HG02870 (cell line): ENCODE results near the gene RBM15.

Experiments used
- ATAC-seq: cut with Tn5 transposase; IDR thresholded peaks from one replicate; pipeline ENCODE4 v1.9.1; 2021; ENCODE audit warnings: mild to moderate bottlenecking, moderate library complexity; ENCODE audit not compliant: unreplicated experiment

The RBM15 gene

DNA sequence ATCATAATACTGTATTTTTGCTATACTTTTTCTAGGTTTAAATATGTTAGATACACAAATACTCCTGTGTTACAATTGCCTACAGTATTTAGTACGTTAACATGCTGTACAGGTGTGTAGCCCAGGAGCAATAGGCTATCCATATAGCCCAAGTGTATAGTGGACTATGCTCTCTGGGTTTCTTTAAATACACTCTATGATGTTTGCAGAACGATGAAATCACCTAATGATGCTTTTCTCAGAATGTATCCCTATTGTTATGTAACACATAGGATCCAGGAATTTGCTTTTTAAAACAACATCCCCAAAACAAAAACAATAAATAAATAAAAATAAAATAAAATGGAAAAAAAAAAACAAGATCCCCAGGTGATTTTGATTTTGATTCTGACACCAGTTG lies 18.1 kb upstream of the RBM15 start:
- no peak for ATAC-seq

DNA sequence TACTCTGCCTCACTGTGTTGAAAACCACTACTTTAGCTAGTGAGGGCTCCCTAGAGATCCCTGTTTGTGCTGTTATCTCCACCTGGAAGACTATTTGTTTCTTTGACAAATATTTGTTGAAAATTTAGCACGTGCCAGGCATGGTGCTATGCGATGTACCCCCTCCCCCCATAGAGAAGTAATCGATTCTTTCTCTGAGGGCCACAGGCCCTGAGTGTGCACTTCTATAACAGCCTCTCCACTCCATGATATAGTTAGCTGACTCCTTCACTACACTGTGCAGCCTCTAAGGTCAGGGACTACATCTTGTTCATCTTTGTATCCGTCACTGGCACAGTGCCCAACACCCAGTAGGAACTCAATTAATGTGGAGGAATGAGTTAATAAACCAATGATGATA lies 17.3 kb upstream of the RBM15 start:
- no peak for ATAC-seq

DNA sequence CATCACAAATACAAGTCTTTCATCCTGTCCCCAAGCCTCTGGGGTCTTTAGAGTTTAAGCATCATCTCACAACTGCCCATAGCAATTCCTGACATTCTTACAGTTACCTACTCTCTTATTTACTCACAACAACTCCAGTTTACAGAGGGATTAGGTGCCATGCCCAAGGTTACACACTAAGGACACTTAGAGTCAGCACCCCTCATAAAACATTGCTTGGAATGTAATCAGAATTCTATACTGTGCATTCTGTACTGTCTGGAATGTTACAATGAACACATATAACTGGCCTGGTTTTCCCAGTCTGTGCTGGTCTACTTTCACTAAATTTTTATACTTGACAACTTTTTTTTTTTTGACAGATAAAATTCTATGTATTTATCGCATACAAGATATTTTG lies 14.5 kb upstream of the RBM15 start:
- no peak for ATAC-seq

DNA sequence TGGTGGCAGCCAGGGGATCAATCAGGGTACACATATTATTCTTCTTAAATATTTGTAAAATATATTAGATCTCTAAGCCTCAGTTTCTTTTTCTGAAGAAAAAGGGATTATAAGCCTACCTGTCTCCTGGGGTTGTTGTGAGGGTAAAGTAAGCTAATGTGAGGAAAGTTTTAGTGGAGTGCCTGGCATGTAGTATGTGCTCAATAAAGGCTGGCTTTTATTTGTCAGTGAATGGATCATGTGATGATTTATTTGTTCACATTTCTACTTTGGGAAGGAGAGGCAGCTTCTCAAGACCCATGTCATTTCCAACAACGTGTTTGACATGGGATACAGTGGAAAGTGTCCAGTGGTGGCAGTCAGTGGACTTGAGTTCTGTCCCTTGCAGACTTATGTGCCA lies 12.4 kb upstream of the RBM15 start:
- no peak for ATAC-seq

DNA sequence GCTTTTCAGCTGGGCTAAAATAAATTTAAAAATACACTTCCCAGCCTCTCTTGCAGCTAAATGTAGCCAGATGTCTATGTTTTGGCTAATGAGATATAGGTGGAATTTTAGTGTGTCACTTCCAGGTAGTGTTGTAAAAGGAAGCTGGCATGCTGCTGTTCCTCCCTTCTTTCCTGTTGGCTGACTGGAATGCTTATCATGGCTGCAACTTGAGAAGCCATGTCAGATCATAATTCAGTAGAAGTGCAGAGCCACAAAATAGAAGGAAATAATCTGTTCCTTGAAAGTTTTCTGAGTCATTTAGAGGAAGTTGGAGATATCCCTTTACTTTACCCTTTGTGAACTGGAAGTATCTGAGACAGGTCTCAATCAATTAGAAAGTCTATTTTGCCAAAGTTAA lies 10.9 kb upstream of the RBM15 start:
- no peak for ATAC-seq

DNA sequence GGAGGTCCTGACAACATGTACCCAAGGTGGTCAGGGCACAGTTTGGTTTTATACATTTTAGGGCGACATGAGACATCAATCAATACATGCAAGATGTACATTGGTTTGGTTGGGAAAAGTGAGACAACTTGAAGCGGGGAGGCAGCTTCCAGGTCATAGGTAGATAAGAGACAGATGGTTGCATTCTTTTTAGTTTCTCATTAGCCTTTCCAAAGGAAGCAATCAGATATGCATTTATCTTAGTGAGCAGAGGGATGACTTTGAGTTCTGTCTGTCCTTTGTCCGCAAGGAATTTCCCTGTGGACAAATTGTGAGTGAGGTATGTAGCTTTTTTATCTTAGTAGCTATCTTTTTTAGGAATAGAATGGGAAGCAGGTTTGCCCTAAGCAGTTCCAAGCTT lies 10.5 kb upstream of the RBM15 start:
- ATAC-seq, result no peak

DNA sequence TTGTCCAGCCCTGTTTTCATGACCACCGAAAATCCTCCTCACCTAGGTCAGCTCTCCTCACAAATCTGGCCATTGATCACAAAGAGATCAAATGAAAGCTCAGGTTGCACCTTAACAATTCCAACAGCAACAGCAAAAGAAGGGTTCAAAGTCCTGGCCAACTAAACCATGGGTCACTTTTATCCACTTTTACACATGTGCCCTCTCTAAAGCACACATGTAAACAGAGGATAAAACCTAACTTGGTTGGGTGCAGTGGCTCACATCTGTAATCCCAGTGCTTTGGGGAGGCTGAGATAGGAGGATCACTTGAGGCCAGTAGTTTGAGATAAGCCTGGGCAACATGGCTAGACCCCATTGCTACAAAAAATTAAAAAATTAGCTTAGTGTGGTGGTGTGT lies 3.9 kb upstream of the RBM15 start:
- no peak for ATAC-seq

DNA sequence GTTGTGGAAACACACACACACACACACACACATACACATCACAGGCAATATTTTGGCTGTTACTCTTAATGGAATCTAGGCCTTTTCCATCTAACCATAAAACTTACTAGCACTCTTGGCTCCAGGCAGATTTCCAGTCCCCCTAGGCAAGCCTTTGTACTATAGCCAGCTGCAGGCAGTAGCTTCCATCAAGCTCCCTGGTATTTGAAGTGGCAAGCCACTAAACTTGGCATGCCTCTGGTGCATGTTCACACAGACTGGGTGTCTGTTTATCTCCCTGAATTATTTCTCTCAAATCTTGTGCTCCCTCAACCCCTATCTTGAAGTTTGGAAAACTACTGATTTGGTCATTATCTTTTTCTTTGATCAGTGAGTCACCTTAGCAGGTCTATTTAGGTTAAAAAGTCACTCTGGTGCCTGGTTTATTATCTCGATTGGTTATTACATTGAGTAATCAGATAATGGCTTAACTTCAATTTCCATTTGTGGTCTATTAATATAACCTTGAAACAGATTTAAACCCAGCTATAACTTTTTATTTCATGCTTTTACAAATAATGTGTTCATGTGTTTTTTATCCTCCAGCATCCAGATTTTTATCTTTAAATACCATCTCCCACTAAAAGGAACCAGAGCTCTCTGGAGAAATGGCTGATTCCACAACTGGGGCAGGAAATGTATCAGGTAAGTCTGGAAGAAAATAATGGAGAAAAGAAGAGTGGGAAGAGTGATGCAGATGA lies 2.7 kb upstream of the RBM15 start:
- ATAC-seq, result no peak

DNA sequence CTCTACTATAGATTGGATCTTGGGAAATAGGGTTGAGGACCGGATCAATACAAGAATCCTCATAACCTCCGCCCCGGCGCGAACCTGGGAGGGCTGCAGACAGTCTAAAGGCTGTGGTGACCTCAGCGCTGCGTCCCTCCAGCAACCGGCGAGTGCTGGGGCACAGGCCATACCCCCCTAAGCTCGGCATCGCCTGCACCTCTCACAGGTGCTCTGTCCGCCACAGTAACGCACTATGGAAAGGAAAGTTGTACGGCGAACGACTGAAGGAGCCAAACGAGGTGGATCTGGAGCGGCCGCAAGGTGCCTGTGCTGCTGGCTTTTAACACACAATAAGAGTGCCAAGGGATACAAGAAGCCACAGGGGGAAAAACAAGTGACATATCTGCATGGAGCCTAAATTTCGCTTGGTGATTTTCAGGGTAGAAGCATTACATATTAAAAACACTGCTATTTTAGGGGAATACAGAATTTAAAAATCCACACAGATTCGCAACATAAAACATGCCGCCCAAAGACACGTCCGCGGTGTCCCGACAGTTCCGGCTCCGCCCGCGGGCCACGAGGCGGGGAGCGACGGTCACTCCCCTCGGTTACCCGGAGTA lies 1.4 kb upstream of the RBM15 start:
- ATAC-seq, result no peak

DNA sequence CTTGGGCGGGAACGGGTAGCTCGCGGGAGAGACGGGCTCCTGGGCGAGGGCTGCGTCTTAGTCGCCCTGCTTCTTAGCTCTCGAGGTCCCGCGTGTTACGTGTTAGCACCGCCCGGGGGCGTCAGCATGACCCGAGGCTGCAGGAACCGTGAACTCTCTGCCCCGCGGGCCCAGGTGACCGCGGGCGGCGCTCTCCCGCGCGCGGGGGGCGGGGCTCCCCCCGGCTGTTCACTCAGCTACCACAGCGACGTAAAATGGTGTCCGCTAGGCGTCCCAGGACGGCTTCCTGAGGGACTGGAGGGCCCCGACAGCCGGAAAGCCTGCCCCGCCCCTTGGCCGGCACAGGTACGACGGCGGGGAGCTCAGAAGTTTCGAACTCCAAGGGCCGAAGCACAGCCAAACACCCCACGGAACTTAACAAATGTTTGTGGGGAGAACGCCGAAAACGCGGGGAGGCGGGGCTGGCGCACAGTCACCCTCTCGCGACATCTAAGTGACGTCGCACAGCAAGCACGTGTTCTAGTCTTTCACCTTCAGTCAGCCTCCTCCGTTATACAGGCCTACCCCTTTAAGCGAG lies 780 bp upstream of the RBM15 start:
- peak; percentile 70 for ATAC-seq

DNA sequence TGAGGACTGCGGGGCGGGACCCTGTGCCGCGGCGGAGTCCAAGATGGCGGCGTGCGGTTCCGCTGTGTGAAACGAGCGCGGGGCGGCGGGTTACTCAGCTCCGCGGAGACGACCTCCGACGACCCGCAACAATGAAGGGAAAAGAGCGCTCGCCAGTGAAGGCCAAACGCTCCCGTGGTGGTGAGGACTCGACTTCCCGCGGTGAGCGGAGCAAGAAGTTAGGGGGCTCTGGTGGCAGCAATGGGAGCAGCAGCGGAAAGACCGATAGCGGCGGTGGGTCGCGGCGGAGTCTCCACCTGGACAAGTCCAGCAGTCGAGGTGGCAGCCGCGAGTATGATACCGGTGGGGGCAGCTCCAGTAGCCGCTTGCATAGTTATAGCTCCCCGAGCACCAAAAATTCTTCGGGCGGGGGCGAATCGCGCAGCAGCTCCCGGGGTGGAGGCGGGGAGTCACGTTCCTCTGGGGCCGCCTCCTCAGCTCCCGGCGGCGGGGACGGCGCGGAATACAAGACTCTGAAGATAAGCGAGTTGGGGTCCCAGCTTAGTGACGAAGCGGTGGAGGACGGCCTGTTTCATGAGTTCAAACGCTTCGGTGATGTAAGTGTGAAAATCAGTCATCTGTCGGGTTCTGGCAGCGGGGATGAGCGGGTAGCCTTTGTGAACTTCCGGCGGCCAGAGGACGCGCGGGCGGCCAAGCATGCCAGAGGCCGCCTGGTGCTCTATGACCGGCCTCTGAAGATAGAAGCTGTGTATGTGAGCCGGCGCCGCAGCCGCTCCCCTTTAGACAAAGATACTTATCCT lies 430 bp downstream of the RBM15 start:
- no peak for ATAC-seq

DNA sequence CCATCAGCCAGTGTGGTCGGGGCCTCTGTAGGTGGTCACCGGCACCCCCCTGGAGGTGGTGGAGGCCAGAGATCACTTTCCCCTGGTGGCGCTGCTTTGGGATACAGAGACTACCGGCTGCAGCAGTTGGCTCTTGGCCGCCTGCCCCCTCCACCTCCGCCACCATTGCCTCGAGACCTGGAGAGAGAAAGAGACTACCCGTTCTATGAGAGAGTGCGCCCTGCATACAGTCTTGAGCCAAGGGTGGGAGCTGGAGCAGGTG lies 961 bp downstream of the RBM15 start:
- ATAC-seq, result no peak

DNA sequence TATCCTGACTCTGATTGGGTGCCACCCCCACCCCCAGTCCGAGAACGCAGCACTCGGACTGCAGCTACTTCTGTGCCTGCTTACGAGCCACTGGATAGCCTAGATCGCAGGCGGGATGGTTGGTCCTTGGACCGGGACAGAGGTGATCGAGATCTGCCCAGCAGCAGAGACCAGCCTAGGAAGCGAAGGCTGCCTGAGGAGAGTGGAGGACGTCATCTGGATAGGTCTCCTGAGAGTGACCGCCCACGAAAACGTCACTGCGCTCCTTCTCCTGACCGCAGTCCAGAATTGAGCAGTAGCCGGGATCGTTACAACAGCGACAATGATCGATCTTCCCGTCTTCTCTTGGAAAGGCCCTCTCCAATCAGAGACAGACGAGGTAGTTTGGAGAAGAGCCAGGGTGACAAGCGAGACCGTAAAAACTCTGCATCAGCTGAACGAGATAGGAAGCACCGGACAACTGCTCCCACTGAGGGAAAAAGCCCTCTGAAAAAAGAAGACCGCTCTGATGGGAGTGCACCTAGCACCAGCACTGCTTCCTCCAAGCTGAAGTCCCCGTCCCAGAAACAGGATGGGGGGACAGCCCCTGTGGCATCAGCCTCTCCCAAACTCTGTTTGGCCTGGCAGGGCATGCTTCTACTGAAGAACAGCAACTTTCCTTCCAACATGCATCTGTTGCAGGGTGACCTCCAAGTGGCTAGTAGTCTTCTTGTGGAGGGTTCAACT lies 2.1 kb downstream of the RBM15 start:
- ATAC-seq, result no peak

DNA sequence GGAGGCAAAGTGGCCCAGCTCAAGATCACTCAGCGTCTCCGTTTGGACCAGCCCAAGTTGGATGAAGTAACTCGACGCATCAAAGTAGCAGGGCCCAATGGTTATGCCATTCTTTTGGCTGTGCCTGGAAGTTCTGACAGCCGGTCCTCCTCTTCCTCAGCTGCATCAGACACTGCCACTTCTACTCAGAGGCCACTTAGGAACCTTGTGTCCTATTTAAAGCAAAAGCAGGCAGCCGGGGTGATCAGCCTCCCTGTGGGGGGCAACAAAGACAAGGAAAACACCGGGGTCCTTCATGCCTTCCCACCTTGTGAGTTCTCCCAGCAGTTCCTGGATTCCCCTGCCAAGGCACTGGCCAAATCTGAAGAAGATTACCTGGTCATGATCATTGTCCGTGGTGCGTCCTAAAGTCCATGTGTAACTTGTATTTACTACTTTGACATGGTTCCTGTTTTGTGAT lies 2.7 kb downstream of the RBM15 start:
- no peak for ATAC-seq

DNA sequence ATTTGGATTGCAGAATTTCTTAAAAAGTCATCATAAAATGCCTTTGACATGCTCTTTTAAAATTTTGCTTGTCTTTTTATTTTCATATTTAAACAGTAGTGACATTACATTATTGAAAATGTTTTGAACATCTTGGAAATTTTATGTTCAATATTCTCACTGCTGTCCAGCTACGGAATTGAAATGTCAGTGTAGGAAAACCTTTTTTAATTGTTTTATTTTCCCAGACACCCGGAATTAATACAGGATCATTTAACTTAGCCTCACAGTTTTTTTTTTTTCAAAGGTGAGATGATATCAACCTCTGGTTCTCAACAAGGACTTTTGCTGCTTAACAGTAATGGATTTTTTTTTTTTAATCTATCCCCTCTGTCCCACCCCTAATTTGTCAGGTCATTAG lies 4.1 kb downstream of the RBM15 start:
- no peak for ATAC-seq

DNA sequence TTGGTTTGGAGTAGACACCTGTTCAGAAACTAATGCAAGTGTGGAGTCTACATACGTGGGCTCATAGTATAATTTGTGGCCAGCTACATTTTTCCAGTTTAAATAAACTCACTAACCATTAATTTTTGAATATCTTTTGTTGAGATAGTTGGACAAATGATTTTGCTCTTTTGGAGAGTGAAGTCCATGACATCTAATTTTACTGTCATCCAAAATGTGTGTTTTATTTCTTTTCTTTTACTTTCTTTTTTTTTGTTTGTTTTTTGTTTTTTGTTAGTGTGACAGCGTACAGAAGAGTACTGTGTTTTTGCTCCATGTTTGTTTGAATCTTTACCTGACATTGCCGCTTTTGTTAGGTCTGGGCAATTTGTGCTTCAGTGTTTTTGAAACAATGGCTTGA lies 5.0 kb downstream of the RBM15 start:
- no peak for ATAC-seq

DNA sequence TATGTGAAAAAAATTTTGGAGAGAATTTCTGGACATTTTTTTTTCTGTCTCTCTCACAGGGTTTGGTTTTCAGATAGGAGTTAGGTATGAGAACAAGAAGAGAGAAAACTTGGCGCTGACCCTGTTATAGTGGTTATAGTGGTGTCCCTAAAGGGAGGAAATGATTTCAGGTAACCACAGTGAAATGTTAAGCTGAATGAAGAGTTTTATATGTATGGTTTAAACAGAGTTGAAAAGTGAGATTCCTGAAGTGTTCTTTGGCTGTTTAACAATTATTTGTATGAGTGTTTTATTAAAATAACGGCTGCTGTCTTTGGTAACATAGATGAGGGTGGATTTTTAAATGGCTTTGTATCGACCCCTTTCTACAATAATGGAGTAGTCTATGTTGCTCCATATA lies 6.3 kb downstream of the RBM15 start:
- no peak for ATAC-seq

DNA sequence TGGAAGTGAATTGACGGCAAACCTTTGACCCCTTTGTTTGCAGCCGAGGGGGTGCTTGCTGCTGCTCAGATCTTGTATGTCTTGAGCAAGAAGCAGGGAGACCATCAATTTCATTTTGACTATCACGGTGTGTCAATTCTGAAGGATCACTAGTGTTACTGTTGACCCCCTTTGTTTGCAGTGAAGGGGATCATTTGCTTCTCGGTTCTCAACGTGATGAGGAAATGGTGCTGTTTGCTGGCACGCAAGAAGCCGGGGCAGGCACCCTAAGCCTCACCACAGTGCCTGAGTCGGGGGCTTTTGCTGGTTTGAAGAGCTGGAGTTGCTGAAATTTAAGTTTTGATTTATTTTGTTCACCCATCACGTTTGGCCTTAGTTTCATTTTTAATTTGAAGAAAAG lies 7.5 kb downstream of the RBM15 start:
- no peak for ATAC-seq

DNA sequence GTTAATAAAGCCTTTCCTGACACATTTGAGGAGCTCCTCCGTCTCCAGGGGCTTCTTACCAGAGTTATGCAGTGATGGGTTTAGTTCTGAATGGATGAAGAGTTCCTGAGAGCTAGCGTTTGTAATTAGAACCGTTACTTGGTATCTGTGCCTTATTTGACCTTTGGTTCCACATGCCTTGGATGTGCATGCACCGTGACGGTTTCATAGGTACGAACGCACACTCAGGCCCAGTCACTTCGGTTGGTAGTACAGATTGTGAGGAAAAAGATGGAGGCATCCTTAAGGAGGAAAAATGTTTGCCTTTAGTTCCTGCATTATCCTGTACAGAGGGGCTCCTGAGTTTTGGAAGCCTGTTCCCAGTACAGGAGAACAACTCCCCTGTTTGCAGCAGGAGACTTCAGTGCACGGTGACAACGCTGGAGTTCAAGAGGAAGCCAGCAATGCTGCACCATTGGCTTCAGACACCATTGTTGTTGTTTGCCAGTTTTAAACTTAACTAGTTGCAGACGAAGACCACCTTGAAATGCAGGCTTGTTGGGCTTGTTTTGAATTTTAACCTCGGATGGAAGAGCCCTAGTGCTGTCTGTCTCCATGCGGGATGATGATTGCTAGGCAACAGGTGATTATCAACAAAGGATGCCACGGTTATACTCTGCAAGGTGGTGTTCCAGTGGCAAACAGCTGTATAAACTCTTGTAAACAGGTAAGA lies 8.2 kb downstream of the RBM15 start:
- no peak for ATAC-seq

DNA sequence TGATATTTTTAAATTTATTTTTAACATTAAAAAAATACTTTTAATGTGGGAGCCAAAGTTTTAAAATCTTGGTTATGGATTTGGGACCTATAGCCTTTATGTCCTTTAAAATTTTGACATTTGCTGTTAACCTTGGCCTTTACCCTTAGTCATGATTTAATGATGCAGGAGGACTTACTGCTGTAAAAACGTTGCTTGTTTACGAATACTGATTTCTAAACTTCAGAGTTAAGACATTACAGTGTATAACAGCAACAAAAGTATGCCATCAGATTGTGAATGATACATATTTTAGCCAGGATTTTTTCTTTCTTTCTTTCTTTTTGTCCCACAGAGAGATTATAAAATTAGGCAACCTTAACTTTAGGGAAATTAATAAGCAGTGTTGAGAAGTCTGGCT lies 8.9 kb downstream of the RBM15 start:
- ATAC-seq, result no peak

DNA sequence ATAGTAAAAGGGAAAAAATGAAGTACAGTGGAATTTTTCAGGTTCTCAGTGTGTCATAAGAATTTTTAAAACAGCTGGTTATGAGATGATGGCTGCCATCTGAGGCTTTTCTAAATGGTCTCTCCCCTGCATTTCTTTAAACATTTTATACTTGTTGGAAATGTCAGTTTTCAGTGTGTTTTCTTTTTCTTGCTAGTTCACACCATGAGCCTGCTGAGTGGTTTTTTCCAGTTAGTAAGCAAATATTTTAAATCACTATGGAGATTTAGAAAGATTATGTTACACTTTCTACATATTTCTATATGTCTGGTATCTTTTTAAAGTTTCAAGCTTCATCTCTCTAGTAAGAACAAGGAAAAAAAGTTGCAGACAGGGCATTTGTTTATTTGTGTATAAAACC lies 9.6 kb downstream of the RBM15 start:
- no peak for ATAC-seq
